Posterior vena cava (tissue), 2 donors: ENCODE results near the gene BACH2. TPM values are rescaled to one million over a fixed set of nuclear protein-coding genes. Genes with fewer than 3 reads are reported as not detected.
"Not testable (repeated sequence)": the region's sequence is repeated elsewhere in the genome, so short reads cannot be mapped to it uniquely, and the experiment has no call there.

Experiments
- DNase-seq: peaks from one replicate; pipeline ENCODE4 v3.0.0-alpha.2; 2020; ENCODE audit warnings: low spot score
- intact Hi-C, 2 donors: fragments of 100-400 bp; cut with DNase I; formaldehyde crosslinking; loops; one replicate each; pipeline versions ENCODE4 v1.14.1 to v1.14.2; 2022 to 2023
- long read RNA-seq, 2 donors: library from polyadenylated mRNA; unstranded; transcript quantifications; one replicate each; pipeline ENCODE4 v2.0.0, GENCODE V29; 2020 to 2021
- total RNA-seq, 2 donors: library from RNA; stranded (reverse); fragmentation: NEBNext Ultra II Directional; extraction: Animal tissue kit (Norgen Biotek cat#: 25700); gene quantifications; one replicate each; pipeline ENCODE4 v1.2.1, GENCODE V29; 2021
- donor health status: DM: yes; HTN: yes; CAD: no.
- donor health status: DM: yes; HTN: yes; CAD: no.

Gene BACH2
- 1 to 10 TPM; 3.9 to 4.5 TPM for total RNA-seq
- long read RNA-seq, donor 1, partial matches to known transcripts, result 0 of 3 reads
- long read RNA-seq, donor 1, other reads (novel, unspliced or antisense), result 3 of 3 reads
- long read RNA-seq, donor 2, partial matches to known transcripts, result 0 of 3 reads
- long read RNA-seq, donor 2, other reads (novel, unspliced or antisense), result 3 of 3 reads

GRCh38 chr6:90296341-90297114, at the start of gene BACH2:
Gene BACH2, minus strand, starts transcription at chr6:90296843. Its CDS starts 287,999 bp downstream, at chr6:90008844.
- DNase-seq, result peak; percentile 93
- intact Hi-C loops, result loop anchor here (10.0 kb wide), 2 partner anchors 68 to 322 kb away; no protein-coding TSS in a partner anchor

- intact Hi-C loops, result no loop called here
- DNase-seq, result no peak
Observed at GRCh38 chr6:90343576-90343975, 46.9 kb upstream of the BACH2 start.

GRCh38 chr6:90338409-90338808, 41.8 kb upstream of the BACH2 start:
- no peak for DNase-seq
- intact Hi-C loops, result no loop called here

GRCh38 chr6:90336388-90336947, 39.8 kb upstream of the BACH2 start:
- DNase-seq, result no peak
- intact Hi-C loops, result no loop called here

- DNase-seq, result no peak
- intact Hi-C loops, result no loop called here
Observed at GRCh38 chr6:90333928-90334327, 37.3 kb upstream of the BACH2 start.

GRCh38 chr6:90332978-90333543, 36.4 kb upstream of the BACH2 start:
- DNase-seq, intact Hi-C loops: not testable (repeated sequence)

GRCh38 chr6:90329386-90330077, 32.9 kb upstream of the BACH2 start:
- DNase-seq, result no peak
- intact Hi-C loops, result no loop called here

GRCh38 chr6:90328004-90328403, 31.4 kb upstream of the BACH2 start:
- intact Hi-C loops, result no loop called here
- no peak for DNase-seq

- no peak for DNase-seq
- intact Hi-C loops, result no loop called here
Observed at GRCh38 chr6:90326404-90327057, 29.9 kb upstream of the BACH2 start.

GRCh38 chr6:90323706-90324105, 27.1 kb upstream of the BACH2 start:
- intact Hi-C loops, result no loop called here
- DNase-seq, result no peak

GRCh38 chr6:90322976-90323474, 26.4 kb upstream of the BACH2 start:
- no peak for DNase-seq
- intact Hi-C loops, result no loop called here

- intact Hi-C loops, result no loop called here
Observed at GRCh38 chr6:90319979-90320685, 23.5 kb upstream of the BACH2 start.

GRCh38 chr6:90319044-90319443, 22.4 kb upstream of the BACH2 start:
- intact Hi-C loops, result no loop called here
- DNase-seq, result no peak

More at GRCh38 chr6:90319979-90320685, 23.5 kb upstream of the BACH2 start:
- no peak for DNase-seq

GRCh38 chr6:90315986-90316385, 19.3 kb upstream of the BACH2 start:
- intact Hi-C loops, result no loop called here
- no peak for DNase-seq

- intact Hi-C loops, result no loop called here
- DNase-seq, result no peak
Observed at GRCh38 chr6:90315354-90315950, 18.8 kb upstream of the BACH2 start.

GRCh38 chr6:90314514-90314913, 17.9 kb upstream of the BACH2 start:
- DNase-seq, result no peak
- intact Hi-C loops, result no loop called here

GRCh38 chr6:90311569-90311968, 14.9 kb upstream of the BACH2 start:
- intact Hi-C loops, result no loop called here
- no peak for DNase-seq

- DNase-seq, result no peak
- intact Hi-C loops, result no loop called here
Observed at GRCh38 chr6:90305800-90306448, 9.3 kb upstream of the BACH2 start.
